WTC11 (cell line): Measurements from ENCODE around the gene LMF2.

Experiments
- PRRX2 ChIP-seq: fragments of 250-450 bp; sonication (Bioruptor Pico); IDR thresholded peaks from 2 replicates; pipeline ENCODE4 v1.8.0; 2021; ENCODE audit warnings: mild to moderate bottlenecking
- TP53 ChIP-seq: sonication (generic); formaldehyde crosslinking; IDR thresholded peaks from 2 replicates; pipeline ENCODE4 v1.8.1; 2023; ENCODE audit warnings: mild to moderate bottlenecking, missing genetic modification reagents
- TF ChIP-seq, protein P1 (sequence below): fragments of 200-600 bp; IDR thresholded peaks from 2 replicates; pipeline ENCODE4 v1.8.0; 2022; ENCODE audit warnings: antibody characterized with exemption
- TF ChIP-seq, protein P2 (sequence below): fragments of 250-450 bp; sonication (Bioruptor Pico); IDR thresholded peaks from 2 replicates; pipeline ENCODE4 v1.9.0; 2021; ENCODE audit warnings: mild to moderate bottlenecking, borderline replicate concordance
- TF ChIP-seq, protein P3 (sequence below): sonication (generic); formaldehyde crosslinking; IDR thresholded peaks from 2 replicates; pipeline ENCODE4 v1.8.0; 2023; ENCODE audit warnings: mild to moderate bottlenecking, missing genetic modification reagents
- TF ChIP-seq, protein P4 (sequence below): sonication (generic); formaldehyde crosslinking; IDR thresholded peaks from 2 replicates; pipeline ENCODE4 v1.8.0; 2022; ENCODE audit warnings: mild to moderate bottlenecking, missing genetic modification reagents

DNA sequence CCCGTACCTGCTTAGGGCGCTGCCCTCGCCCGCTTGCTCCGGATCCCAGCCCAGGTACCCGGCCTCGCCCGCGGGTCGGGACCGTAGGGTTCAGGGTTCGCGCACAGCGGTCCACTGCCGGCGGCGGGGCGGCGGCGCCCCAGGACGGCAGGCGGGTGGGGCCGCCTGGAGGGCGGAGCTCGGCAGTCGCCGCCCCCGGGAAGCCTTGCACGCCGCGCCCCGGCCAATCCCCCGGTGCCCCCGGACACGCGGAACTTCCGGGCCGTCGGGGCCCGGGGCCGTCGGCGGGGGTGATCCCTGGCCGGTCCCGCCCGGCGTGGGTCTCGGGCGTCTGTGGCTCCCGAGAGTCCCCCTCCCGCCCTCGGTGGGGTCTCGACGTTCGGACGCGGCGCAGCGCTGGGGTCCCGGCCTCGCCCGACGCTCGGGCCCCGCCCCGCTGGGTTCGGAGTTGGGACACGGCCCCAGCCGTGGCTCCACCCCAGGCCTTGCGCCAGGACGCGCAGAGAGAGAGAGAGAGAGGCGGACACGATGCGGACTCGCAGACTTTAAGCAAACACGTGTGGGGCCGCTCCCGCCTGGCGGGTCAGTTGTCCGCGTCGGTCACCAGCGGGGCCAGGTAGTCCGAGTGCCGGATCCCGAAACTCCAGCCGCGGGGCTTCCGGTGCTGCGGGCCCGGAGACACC lies 22.5 kb upstream of the LMF2 start, which contains the start of gene TYMP:
- TF ChIP-seq, protein P1, sequence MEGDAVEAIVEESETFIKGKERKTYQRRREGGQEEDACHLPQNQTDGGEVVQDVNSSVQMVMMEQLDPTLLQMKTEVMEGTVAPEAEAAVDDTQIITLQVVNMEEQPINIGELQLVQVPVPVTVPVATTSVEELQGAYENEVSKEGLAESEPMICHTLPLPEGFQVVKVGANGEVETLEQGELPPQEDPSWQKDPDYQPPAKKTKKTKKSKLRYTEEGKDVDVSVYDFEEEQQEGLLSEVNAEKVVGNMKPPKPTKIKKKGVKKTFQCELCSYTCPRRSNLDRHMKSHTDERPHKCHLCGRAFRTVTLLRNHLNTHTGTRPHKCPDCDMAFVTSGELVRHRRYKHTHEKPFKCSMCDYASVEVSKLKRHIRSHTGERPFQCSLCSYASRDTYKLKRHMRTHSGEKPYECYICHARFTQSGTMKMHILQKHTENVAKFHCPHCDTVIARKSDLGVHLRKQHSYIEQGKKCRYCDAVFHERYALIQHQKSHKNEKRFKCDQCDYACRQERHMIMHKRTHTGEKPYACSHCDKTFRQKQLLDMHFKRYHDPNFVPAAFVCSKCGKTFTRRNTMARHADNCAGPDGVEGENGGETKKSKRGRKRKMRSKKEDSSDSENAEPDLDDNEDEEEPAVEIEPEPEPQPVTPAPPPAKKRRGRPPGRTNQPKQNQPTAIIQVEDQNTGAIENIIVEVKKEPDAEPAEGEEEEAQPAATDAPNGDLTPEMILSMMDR: no peak
- TF ChIP-seq, protein P2, sequence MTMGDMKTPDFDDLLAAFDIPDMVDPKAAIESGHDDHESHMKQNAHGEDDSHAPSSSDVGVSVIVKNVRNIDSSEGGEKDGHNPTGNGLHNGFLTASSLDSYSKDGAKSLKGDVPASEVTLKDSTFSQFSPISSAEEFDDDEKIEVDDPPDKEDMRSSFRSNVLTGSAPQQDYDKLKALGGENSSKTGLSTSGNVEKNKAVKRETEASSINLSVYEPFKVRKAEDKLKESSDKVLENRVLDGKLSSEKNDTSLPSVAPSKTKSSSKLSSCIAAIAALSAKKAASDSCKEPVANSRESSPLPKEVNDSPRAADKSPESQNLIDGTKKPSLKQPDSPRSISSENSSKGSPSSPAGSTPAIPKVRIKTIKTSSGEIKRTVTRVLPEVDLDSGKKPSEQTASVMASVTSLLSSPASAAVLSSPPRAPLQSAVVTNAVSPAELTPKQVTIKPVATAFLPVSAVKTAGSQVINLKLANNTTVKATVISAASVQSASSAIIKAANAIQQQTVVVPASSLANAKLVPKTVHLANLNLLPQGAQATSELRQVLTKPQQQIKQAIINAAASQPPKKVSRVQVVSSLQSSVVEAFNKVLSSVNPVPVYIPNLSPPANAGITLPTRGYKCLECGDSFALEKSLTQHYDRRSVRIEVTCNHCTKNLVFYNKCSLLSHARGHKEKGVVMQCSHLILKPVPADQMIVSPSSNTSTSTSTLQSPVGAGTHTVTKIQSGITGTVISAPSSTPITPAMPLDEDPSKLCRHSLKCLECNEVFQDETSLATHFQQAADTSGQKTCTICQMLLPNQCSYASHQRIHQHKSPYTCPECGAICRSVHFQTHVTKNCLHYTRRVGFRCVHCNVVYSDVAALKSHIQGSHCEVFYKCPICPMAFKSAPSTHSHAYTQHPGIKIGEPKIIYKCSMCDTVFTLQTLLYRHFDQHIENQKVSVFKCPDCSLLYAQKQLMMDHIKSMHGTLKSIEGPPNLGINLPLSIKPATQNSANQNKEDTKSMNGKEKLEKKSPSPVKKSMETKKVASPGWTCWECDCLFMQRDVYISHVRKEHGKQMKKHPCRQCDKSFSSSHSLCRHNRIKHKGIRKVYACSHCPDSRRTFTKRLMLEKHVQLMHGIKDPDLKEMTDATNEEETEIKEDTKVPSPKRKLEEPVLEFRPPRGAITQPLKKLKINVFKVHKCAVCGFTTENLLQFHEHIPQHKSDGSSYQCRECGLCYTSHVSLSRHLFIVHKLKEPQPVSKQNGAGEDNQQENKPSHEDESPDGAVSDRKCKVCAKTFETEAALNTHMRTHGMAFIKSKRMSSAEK (CRISPR knock-in tag): no peak
- TF ChIP-seq, protein P3, sequence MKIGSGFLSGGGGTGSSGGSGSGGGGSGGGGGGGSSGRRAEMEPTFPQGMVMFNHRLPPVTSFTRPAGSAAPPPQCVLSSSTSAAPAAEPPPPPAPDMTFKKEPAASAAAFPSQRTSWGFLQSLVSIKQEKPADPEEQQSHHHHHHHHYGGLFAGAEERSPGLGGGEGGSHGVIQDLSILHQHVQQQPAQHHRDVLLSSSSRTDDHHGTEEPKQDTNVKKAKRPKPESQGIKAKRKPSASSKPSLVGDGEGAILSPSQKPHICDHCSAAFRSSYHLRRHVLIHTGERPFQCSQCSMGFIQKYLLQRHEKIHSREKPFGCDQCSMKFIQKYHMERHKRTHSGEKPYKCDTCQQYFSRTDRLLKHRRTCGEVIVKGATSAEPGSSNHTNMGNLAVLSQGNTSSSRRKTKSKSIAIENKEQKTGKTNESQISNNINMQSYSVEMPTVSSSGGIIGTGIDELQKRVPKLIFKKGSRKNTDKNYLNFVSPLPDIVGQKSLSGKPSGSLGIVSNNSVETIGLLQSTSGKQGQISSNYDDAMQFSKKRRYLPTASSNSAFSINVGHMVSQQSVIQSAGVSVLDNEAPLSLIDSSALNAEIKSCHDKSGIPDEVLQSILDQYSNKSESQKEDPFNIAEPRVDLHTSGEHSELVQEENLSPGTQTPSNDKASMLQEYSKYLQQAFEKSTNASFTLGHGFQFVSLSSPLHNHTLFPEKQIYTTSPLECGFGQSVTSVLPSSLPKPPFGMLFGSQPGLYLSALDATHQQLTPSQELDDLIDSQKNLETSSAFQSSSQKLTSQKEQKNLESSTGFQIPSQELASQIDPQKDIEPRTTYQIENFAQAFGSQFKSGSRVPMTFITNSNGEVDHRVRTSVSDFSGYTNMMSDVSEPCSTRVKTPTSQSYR (CRISPR knock-in tag): no peak
- TF ChIP-seq, protein P4, sequence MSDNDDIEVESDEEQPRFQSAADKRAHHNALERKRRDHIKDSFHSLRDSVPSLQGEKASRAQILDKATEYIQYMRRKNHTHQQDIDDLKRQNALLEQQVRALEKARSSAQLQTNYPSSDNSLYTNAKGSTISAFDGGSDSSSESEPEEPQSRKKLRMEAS (CRISPR knock-in tag): no peak; the same call in 1 of the 2 replicates
- no peak for TF ChIP-seq PRRX2 (CRISPR knock-in tag)
- no peak for TF ChIP-seq TP53 (CRISPR knock-in tag)
